Panc1 (cell line): ENCODE measurements around the gene KRT5. TPM values are rescaled to one million over a fixed set of nuclear protein-coding genes. Genes with fewer than 3 reads are reported as not detected.

ENCODE experiments used
- ATAC-seq: fragments of 200-7000 bp; cut with Tn5 transposase; 2 replicates; pipeline ENCODE4 v1.9.1; 2020; ENCODE audit warnings: mild to moderate bottlenecking, moderate library complexity
- BruUV-seq: library from RNA; stranded (reverse); fragments of 400-500 nt; replicated peaks from 2 replicates; lab custom pipeline; 2021; lab: Mats Ljungman, UMichigan
- CTCF ChIA-PET: fragments of 300-600 bp; sonication (Branson Sonifier 250); formaldehyde crosslinking; loops from one replicate; lab custom pipeline; 2022; ENCODE audit warnings: antibody characterized with exemption; lab: Charles Lee
- POLR2A ChIA-PET: fragments of 300-600 bp; sonication (Branson Sonifier 250); formaldehyde crosslinking; loops from one replicate; lab custom pipeline; 2022; ENCODE audit warnings: antibody characterized with exemption; lab: Charles Lee
- DNase-seq: peaks from one replicate; pipeline ENCODE4 v3.0.0-alpha.2; 2010; ENCODE audit warnings: low read depth, low spot score
- H3K27ac ChIP-seq: 2 replicates; pipeline ENCODE4 v1.5.1; 2011; ENCODE audit warnings: mild to moderate bottlenecking, low read length, inconsistent platforms
- H3K27me3 ChIP-seq: fragments of 200-500 bp; sonication (Bioruptor generic); 2 replicates; pipeline ENCODE4 v1.6.0; 2014; ENCODE audit warnings: low read length, inconsistent platforms; ENCODE audit not compliant: control insufficient read depth, insufficient read depth
- H3K36me3 ChIP-seq: fragments of 200-500 bp; sonication (Bioruptor generic); 2 replicates; pipeline ENCODE4 v1.5.1; 2014; ENCODE audit warnings: inconsistent platforms, mild to moderate bottlenecking, low read length, moderate library complexity; ENCODE audit not compliant: control insufficient read depth, insufficient read depth
- H3K4me1 ChIP-seq: 2 replicates; pipeline ENCODE4 v1.5.1; 2011; ENCODE audit warnings: inconsistent platforms, mild to moderate bottlenecking, low read length, moderate library complexity; ENCODE audit not compliant: control insufficient read depth, insufficient read depth
- H3K4me3 ChIP-seq, 2 experiments: 2 replicates each; pipeline ENCODE4 v1.5.1; 2011 to 2012; ENCODE audit warnings: low read depth in 2 of 2, low read length in 2 of 2, mild to moderate bottlenecking in 2 of 2, inconsistent platforms in 1 of 2, moderate library complexity in 1 of 2
- H3K9me3 ChIP-seq: fragments of 200-500 bp; sonication (Bioruptor generic); 2 replicates; pipeline ENCODE4 v1.5.1; 2014; ENCODE audit warnings: low read depth, mild to moderate bottlenecking, inconsistent platforms, low read length, moderate library complexity; ENCODE audit not compliant: control insufficient read depth, insufficient read depth
- POLR2AphosphoS5 ChIP-seq: IDR thresholded peaks from 2 replicates; pipeline ENCODE4 v1.6.1; 2012; ENCODE audit warnings: mild to moderate bottlenecking, low read depth, low read length, moderate library complexity
- SIN3A ChIP-seq: IDR thresholded peaks from 2 replicates; pipeline ENCODE4 v1.6.1; 2012; ENCODE audit warnings: low read depth, mild to moderate bottlenecking, low read length, moderate library complexity, borderline replicate concordance; ENCODE audit not compliant: insufficient read depth
- TCF7L2 ChIP-seq: IDR thresholded peaks from 2 replicates; pipeline ENCODE4 v1.6.1; 2011; ENCODE audit warnings: mild to moderate bottlenecking, low read depth, low read length, inconsistent platforms
- in situ Hi-C: cut with HindIII; loops from 2 replicates; pipeline ENCODE4 v1.10.0; 2016; ENCODE audit warnings: low sequenced_read_pairs, low pct_unique_long_range_greater_than_20kb
- intact Hi-C: fragments of 100-400 bp; cut with micrococcal nuclease; formaldehyde crosslinking; loops from one replicate; pipeline ENCODE4 v1.10.0; 2022; ENCODE audit not compliant: unreplicated experiment
- total RNA-seq: library from RNA; stranded (reverse); gene quantifications from one replicate; pipeline ENCODE4 v1.2.1, GENCODE V29; 2021; ENCODE audit not compliant: unreplicated experiment
- TF ChIP-seq, protein P1 (sequence below), 2 experiments: IDR thresholded peaks; 2 replicates each; pipeline ENCODE4 v1.6.1; 2011 to 2012; ENCODE audit warnings: low read depth in 2 of 2, control low read depth in 1 of 2, low read length in 1 of 2, mild to moderate bottlenecking in 1 of 2, moderate library complexity in 1 of 2; ENCODE audit not compliant: insufficient read depth in 1 of 2
- TF ChIP-seq, protein P2 (sequence below): fragments of 450-650 bp; IDR thresholded peaks from 2 replicates; pipeline ENCODE4 v1.5.1; 2017; ENCODE audit warnings: mild to moderate bottlenecking

KRT5 gene
- total RNA-seq, 1 experiment from 2014 or later, result not detected

DNA sequence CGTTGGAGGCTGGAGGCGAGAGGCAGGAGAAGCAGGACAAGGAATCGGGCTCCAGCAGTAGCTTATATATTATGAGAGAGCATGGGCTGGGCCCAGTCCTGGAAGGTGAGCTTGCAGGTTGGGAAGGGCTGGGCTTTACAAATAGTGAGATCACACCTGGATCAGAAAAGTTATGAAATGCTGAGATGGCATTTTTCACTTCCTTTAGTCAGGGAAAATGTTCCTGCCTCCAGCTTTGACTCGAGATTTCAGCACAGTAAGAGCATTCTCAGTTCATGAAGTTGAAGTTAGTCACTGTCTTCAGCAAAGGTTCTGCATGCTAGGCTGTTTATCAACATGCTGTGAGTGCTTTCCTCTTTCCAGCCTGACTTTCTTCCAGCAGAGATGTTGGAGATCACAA, 46.4 kb downstream of the KRT5 start, which contains the start of gene KRT6C:
Gene KRT6C, minus strand, starts transcription at position 38 of the 400 bp plus-strand sequence. CDS start 68 bp downstream, outside the sequence.
- ATAC-seq, result no peak
- ChIA-PET CTCF (no interaction called here), POLR2A (no interaction called here)
- H3K4me1 ChIP-seq, result no peaks in the 10 kb centered on the region
- H3K27me3 ChIP-seq, result no peaks in the 10 kb centered on the region; the same call in 1 of the 2 replicates
- H3K27ac ChIP-seq, result no peak within 1 kb of the TSS
- intact Hi-C loops (no loop called here), in situ Hi-C loops (no loop called here)
- no peaks in the 10 kb centered on the region; the same call in 1 of the 2 replicates for H3K9me3 ChIP-seq
- TF ChIP-seq TCF7L2, result no peak
- TF ChIP-seq, protein P1, sequence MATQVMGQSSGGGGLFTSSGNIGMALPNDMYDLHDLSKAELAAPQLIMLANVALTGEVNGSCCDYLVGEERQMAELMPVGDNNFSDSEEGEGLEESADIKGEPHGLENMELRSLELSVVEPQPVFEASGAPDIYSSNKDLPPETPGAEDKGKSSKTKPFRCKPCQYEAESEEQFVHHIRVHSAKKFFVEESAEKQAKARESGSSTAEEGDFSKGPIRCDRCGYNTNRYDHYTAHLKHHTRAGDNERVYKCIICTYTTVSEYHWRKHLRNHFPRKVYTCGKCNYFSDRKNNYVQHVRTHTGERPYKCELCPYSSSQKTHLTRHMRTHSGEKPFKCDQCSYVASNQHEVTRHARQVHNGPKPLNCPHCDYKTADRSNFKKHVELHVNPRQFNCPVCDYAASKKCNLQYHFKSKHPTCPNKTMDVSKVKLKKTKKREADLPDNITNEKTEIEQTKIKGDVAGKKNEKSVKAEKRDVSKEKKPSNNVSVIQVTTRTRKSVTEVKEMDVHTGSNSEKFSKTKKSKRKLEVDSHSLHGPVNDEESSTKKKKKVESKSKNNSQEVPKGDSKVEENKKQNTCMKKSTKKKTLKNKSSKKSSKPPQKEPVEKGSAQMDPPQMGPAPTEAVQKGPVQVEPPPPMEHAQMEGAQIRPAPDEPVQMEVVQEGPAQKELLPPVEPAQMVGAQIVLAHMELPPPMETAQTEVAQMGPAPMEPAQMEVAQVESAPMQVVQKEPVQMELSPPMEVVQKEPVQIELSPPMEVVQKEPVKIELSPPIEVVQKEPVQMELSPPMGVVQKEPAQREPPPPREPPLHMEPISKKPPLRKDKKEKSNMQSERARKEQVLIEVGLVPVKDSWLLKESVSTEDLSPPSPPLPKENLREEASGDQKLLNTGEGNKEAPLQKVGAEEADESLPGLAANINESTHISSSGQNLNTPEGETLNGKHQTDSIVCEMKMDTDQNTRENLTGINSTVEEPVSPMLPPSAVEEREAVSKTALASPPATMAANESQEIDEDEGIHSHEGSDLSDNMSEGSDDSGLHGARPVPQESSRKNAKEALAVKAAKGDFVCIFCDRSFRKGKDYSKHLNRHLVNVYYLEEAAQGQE (IDR thresholded peaks at IDR 0.05; ENCODE audit: insufficient read depth in 1 of 2, low read depth in 2 of 2, low read length in 1 of 2), result no peak
- no peak for TF ChIP-seq POLR2AphosphoS5
- TF ChIP-seq SIN3A, result no peak
- TF ChIP-seq, protein P2, sequence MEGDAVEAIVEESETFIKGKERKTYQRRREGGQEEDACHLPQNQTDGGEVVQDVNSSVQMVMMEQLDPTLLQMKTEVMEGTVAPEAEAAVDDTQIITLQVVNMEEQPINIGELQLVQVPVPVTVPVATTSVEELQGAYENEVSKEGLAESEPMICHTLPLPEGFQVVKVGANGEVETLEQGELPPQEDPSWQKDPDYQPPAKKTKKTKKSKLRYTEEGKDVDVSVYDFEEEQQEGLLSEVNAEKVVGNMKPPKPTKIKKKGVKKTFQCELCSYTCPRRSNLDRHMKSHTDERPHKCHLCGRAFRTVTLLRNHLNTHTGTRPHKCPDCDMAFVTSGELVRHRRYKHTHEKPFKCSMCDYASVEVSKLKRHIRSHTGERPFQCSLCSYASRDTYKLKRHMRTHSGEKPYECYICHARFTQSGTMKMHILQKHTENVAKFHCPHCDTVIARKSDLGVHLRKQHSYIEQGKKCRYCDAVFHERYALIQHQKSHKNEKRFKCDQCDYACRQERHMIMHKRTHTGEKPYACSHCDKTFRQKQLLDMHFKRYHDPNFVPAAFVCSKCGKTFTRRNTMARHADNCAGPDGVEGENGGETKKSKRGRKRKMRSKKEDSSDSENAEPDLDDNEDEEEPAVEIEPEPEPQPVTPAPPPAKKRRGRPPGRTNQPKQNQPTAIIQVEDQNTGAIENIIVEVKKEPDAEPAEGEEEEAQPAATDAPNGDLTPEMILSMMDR, result no peak
- no peak within 1 kb of the TSS for H3K4me3 ChIP-seq
- no TSS peak for BruUV-seq
- H3K36me3 ChIP-seq, result no peaks in the 10 kb centered on the region
- no peak for DNase-seq

DNA sequence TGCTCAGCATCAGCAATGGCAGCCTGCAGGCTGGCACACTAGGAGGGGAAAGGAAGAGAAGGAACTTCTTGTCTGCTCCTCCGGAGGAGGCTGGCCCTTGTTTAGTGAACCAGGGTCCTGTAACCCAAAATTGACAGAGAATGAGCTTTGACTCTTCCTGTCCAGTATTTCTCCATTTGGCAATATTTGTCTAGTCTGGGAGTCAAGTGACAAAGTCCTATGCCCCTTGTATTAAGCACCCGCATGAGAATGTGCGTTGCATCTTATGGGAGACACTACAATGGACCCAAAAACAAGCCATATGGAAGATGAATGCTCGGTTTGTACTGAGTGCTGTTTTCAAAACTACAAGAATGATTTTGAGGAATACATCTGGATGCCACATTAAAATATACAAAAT, 50.3 kb downstream of the KRT5 start:
- no peak for ATAC-seq
- no TSS peak for BruUV-seq

More for the DNA sequence above, 50.3 kb downstream of the KRT5 start:
- intact Hi-C loops, result loop anchor here (2.0 kb wide), 1 partner anchor 19 kb away; no protein-coding TSS in a partner anchor
- H3K27me3 ChIP-seq, result no peaks in the 10 kb centered on the region; the same call in 1 of the 2 replicates
- H3K4me3 ChIP-seq, result no peak overlapping the region
- H3K9me3 ChIP-seq, result no peaks in the 10 kb centered on the region
- in situ Hi-C loops, result no loop called here
- TF ChIP-seq, protein P2, result no peak
- TF ChIP-seq TCF7L2, result no peak
- no peak for TF ChIP-seq POLR2AphosphoS5
- TF ChIP-seq, protein P1 (IDR thresholded peaks at IDR 0.05; ENCODE audit: insufficient read depth in 1 of 2, low read depth in 2 of 2, low read length in 1 of 2), result no peak
- TF ChIP-seq SIN3A, result no peak
- no peak for DNase-seq
- ChIA-PET CTCF (no interaction called here), POLR2A (interaction anchor here (0.6 kb wide), 1 partner anchor 22 kb away, joined by 3 read pairs; no protein-coding TSS in a partner anchor)
- no peaks in the 10 kb centered on the region for H3K4me1 ChIP-seq
- H3K36me3 ChIP-seq, result no peaks in the 10 kb centered on the region
- no peak overlapping the region for H3K27ac ChIP-seq
